HepG2 (cell line): ENCODE data around the gene TNXB. TPM values are rescaled to one million over a fixed set of nuclear protein-coding genes. Genes with fewer than 3 reads are reported as not detected.
A peak's percentile ranks its signal among the peaks of the same experiment; 100 is the strongest.

ENCODE experiments used
- ARNTL ChIP-seq: sonication (generic); formaldehyde crosslinking; IDR thresholded peaks from 2 replicates; pipeline ENCODE4 v1.4.0; 2020; ENCODE audit warnings: mild to moderate bottlenecking, missing genetic modification reagents
- EEA1 ChIP-seq: sonication (generic); formaldehyde crosslinking; IDR thresholded peaks from 2 replicates; pipeline ENCODE4 v1.5.1; 2020; ENCODE audit warnings: mild to moderate bottlenecking, missing genetic modification reagents, borderline replicate concordance
- FOSL2 ChIP-seq: sonication (generic); formaldehyde crosslinking; IDR thresholded peaks from 2 replicates; pipeline ENCODE4 v1.4.0; 2020; ENCODE audit warnings: missing genetic modification reagents
- FOXA1 ChIP-seq, 2 experiments: fragments of 450-650 bp in 1 of 2; sonication (generic) in 1 of 2; formaldehyde crosslinking in 1 of 2; IDR thresholded peaks; 2 replicates each; pipeline versions ENCODE4 v1.4.0 to v1.6.1; 2016 to 2020; ENCODE audit warnings: missing genetic modification reagents in 1 of 2
- HMG20A ChIP-seq: IDR thresholded peaks from 2 replicates; pipeline ENCODE4 v1.6.1; 2016; ENCODE audit warnings: borderline replicate concordance
- KDM1A ChIP-seq: IDR thresholded peaks from 2 replicates; pipeline ENCODE4 v1.6.1; 2016; ENCODE audit warnings: missing compliant biosample characterization
- KLF16 ChIP-seq, 2 experiments: sonication (generic) in 1 of 2; formaldehyde crosslinking in 1 of 2; IDR thresholded peaks; 2 replicates each; pipeline versions ENCODE4 v1.6.1 to v1.8.0; 2016 to 2023; ENCODE audit warnings: missing genetic modification reagents in 2 of 2, missing compliant biosample characterization in 1 of 2
- POLR2G ChIP-seq: fragments of 200-400 bp; formaldehyde crosslinking; IDR thresholded peaks from 2 replicates; pipeline ENCODE4 v1.6.1; 2018; ENCODE audit warnings: mild to moderate bottlenecking, low read depth, low read length, moderate library complexity
- RAD51 ChIP-seq: fragments of 450-650 bp; IDR thresholded peaks from 2 replicates; pipeline ENCODE4 v1.6.1; 2016; ENCODE audit warnings: borderline replicate concordance
- RELA ChIP-seq: sonication (generic); formaldehyde crosslinking; IDR thresholded peaks from 2 replicates; pipeline ENCODE4 v1.4.0; 2020; ENCODE audit warnings: missing genetic modification reagents
- SMC3 ChIP-seq: IDR thresholded peaks from 2 replicates; pipeline ENCODE4 v1.6.1; 2011; ENCODE audit warnings: low read length, improper control_type of control experiment
- SNAI1 ChIP-seq: sonication (generic); formaldehyde crosslinking; IDR thresholded peaks from 2 replicates; pipeline ENCODE4 v1.5.0; 2020; ENCODE audit warnings: mild to moderate bottlenecking, missing genetic modification reagents, borderline replicate concordance
- ZEB1 ChIP-seq: IDR thresholded peaks from 2 replicates; pipeline ENCODE4 v1.6.1; 2012; ENCODE audit warnings: mild to moderate bottlenecking, low read depth, inconsistent platforms; ENCODE audit not compliant: insufficient replicate concordance
- ZNF260 ChIP-seq: sonication (generic); formaldehyde crosslinking; IDR thresholded peaks from 2 replicates; pipeline ENCODE4 v1.4.0; 2020; ENCODE audit warnings: missing genetic modification reagents, low read depth, mild to moderate bottlenecking, borderline replicate concordance
- ZNF326 ChIP-seq: sonication (generic); formaldehyde crosslinking; IDR thresholded peaks from 2 replicates; pipeline ENCODE4 v1.4.0; 2020; ENCODE audit warnings: missing genetic modification reagents, borderline replicate concordance
- ZNF343 ChIP-seq: sonication (generic); formaldehyde crosslinking; IDR thresholded peaks from 2 replicates; pipeline ENCODE4 v1.4.0; 2020; ENCODE audit warnings: mild to moderate bottlenecking, missing genetic modification reagents
- ZNF441 ChIP-seq: sonication (generic); formaldehyde crosslinking; IDR thresholded peaks from 2 replicates; pipeline ENCODE4 v1.7.0; 2021; ENCODE audit warnings: missing genetic modification reagents, borderline replicate concordance
- ZNF512 ChIP-seq: sonication (generic); formaldehyde crosslinking; IDR thresholded peaks from 2 replicates; pipeline ENCODE4 v1.4.0; 2020; ENCODE audit warnings: mild to moderate bottlenecking, missing genetic modification reagents
- ZNF569 ChIP-seq: sonication (generic); formaldehyde crosslinking; IDR thresholded peaks from 2 replicates; pipeline ENCODE4 v1.5.0; 2020; ENCODE audit warnings: mild to moderate bottlenecking, missing genetic modification reagents, moderate library complexity, borderline replicate concordance
- ZNF614 ChIP-seq: IDR thresholded peaks from 2 replicates; pipeline ENCODE4 v1.6.1; 2018; ENCODE audit warnings: missing biosample characterization, missing genetic modification reagents, inconsistent platforms, borderline replicate concordance
- ZNF615 ChIP-seq: sonication (generic); formaldehyde crosslinking; IDR thresholded peaks from 2 replicates; pipeline ENCODE4 v1.5.0; 2020; ENCODE audit warnings: mild to moderate bottlenecking, missing genetic modification reagents, borderline replicate concordance
- ZNF619 ChIP-seq: sonication (generic); formaldehyde crosslinking; IDR thresholded peaks from 2 replicates; pipeline ENCODE4 v1.4.0; 2020; ENCODE audit warnings: mild to moderate bottlenecking, missing genetic modification reagents
- ZNF790 ChIP-seq: sonication (generic); formaldehyde crosslinking; IDR thresholded peaks from 2 replicates; pipeline ENCODE4 v1.8.0; 2022; ENCODE audit warnings: missing genetic modification reagents, mild to moderate bottlenecking, borderline replicate concordance
- ZNF878 ChIP-seq: sonication (generic); formaldehyde crosslinking; IDR thresholded peaks from 2 replicates; pipeline ENCODE4 v1.8.1; 2023; ENCODE audit warnings: mild to moderate bottlenecking, missing genetic modification reagents, moderate library complexity
- polyA plus RNA-seq, 8 experiments: library from polyadenylated mRNA; depleted of rRNA in 3 of 8; stranded (reverse) in 7 of 8; unstranded in 1 of 8; fragments of >200 nt; fragmentation: Illumina TruSeq in 4 of 8; extraction: Trizol in 4 of 8; gene quantifications; 2 replicates each; pipeline versions ENCODE4 v1.2.1 to v1.2.3, GENCODE V29; 2011 to 2016; ENCODE audit warnings: low read depth in 4 of 8, missing spikeins in 1 of 8, mixed read lengths in 1 of 8; ENCODE audit not compliant: insufficient read depth in 1 of 8
- total RNA-seq, 5 experiments: library from RNA; depleted of rRNA; stranded (reverse); fragments of >200 nt; fragmentation: Illumina TruSeq; extraction: Trizol; gene quantifications; 2 replicates each; pipeline ENCODE4 v1.2.3, GENCODE V29; 2016; ENCODE audit warnings: low read depth in 1 of 5
- TF ChIP-seq, protein P1 (sequence below): sonication (generic); formaldehyde crosslinking; IDR thresholded peaks from 2 replicates; pipeline ENCODE4 v1.5.1; 2020; ENCODE audit warnings: missing genetic modification reagents, mild to moderate bottlenecking, borderline replicate concordance
- TF ChIP-seq, protein P2 (sequence below): sonication (generic); formaldehyde crosslinking; IDR thresholded peaks from 2 replicates; pipeline ENCODE4 v1.5.0; 2020; ENCODE audit warnings: missing genetic modification reagents, mild to moderate bottlenecking, borderline replicate concordance

TNXB gene
- total and polyA plus RNA-seq, 2 of the 13 experiments (the other 11 are each of a cell fraction or from before 2014, with no cell fraction given) = 1.6 to 2.7 TPM

GRCh38 chr6:32047855-32048766, 61.0 kb downstream of the TNXB start (continued):
- no peak for TF ChIP-seq ZNF790 (CRISPR knock-in tag)
- TF ChIP-seq SMC3 = peak; percentile 58
- peak; percentile 45 for TF ChIP-seq ZEB1
- peak; percentile 68; the same call in 1 of the 2 replicates for TF ChIP-seq ZNF614
- TF ChIP-seq EEA1 (CRISPR knock-in tag) = no peak
- TF ChIP-seq, protein P1, sequence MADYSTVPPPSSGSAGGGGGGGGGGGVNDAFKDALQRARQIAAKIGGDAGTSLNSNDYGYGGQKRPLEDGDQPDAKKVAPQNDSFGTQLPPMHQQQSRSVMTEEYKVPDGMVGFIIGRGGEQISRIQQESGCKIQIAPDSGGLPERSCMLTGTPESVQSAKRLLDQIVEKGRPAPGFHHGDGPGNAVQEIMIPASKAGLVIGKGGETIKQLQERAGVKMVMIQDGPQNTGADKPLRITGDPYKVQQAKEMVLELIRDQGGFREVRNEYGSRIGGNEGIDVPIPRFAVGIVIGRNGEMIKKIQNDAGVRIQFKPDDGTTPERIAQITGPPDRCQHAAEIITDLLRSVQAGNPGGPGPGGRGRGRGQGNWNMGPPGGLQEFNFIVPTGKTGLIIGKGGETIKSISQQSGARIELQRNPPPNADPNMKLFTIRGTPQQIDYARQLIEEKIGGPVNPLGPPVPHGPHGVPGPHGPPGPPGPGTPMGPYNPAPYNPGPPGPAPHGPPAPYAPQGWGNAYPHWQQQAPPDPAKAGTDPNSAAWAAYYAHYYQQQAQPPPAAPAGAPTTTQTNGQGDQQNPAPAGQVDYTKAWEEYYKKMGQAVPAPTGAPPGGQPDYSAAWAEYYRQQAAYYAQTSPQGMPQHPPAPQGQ = peak; percentile 89; the same call in 1 of the 2 replicates
- TF ChIP-seq ZNF260 (CRISPR knock-in tag) = no peak
- TF ChIP-seq ZNF569 (CRISPR knock-in tag) = no peak
- no peak for TF ChIP-seq FOXA1 (IDR thresholded peaks at IDR 0.05)
- TF ChIP-seq FOXA1 (CRISPR knock-in tag; IDR thresholded peaks at IDR 0.05) = no peak; the same call in 1 of the 2 replicates
- TF ChIP-seq POLR2G = peak; percentile 90
- TF ChIP-seq SNAI1 (CRISPR knock-in tag) = no peak
- TF ChIP-seq, protein P2, sequence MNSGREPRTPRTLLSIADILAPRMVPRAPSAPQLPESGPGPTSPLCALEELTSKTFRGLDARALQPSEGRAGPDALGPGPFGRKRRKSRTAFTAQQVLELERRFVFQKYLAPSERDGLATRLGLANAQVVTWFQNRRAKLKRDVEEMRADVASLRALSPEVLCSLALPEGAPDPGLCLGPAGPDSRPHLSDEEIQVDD = no peak
- TF ChIP-seq ZNF878 (CRISPR knock-in tag) = no peak
- TF ChIP-seq ZNF512 (CRISPR knock-in tag) = no peak
- no peak for TF ChIP-seq RELA (CRISPR knock-in tag)
- peak in 1 of 2 experiments; percentile 73; a peak in 1 of 4 replicates for TF ChIP-seq KLF16 (CRISPR knock-in tag; IDR thresholded peaks at IDR 0.05)
- 0 out of 2 replicates have a peak, but pooled peaks have one; percentile 31 for TF ChIP-seq ZNF441
- TF ChIP-seq ZNF615 = no peak
- TF ChIP-seq RAD51 = no peak
- TF ChIP-seq FOSL2 (CRISPR knock-in tag) = peak; percentile 58; the same call in 1 of the 2 replicates
- TF ChIP-seq KDM1A (CRISPR knock-in tag) = no peak
- no peak for TF ChIP-seq ZNF326
- no peak for TF ChIP-seq ZNF343 (CRISPR knock-in tag)
- TF ChIP-seq ZNF619 = no peak; the same call in 1 of the 2 replicates
- TF ChIP-seq ARNTL (CRISPR knock-in tag) = no peak; the same call in 1 of the 2 replicates
- TF ChIP-seq HMG20A = no peak; the same call in 1 of the 2 replicates
